Kidney glomerular epithelial cell (primary cell): Measurements from ENCODE around the gene CLCN7.
"Not testable (repeated sequence)": the region's sequence is repeated elsewhere in the genome, so short reads cannot be mapped to it uniquely, and the experiment has no call there.

Experiments
- DNase-seq: peaks from one replicate; lab custom pipeline; 2025; lab: John Stamatoyannopoulos, UW

CLCN7 gene

GRCh38 chr16:1487395-1488053 lies 12.7 kb upstream of the CLCN7 start:
- no peak for DNase-seq

GRCh38 chr16:1486551-1487390 lies 11.9 kb upstream of the CLCN7 start:
- DNase-seq: no peak

DNA sequence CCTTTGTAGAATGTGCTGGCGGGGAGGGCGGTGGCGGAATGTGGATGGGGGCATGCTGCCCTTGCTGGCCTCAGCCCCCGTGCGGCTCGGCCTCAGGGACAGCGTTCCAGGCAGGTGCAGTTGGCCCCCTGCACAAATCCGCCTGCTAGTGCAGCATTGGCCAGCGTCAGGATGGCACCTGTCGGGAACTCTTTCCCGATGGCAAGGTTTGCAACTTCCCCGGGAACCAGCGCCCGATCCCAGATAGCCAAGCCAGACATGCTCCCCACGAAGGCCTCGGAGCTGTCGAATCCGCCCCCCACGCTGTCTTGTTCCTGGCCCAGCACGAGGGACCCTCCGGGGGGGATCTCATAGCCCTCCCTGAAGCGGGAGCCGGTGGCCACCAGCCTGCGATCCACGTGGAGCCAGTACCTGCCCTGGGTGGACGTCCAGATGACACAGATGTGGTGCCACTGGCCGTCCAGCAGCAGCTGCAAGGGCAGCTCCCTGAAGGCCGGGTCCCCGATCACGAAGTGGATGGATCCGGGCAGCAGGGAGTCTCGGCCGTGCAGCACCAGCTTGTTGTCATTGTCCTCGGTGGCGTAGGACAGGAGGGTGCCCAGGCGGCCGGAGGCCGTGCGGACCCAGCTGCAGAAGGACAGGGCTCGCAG lies 11.1 kb upstream of the CLCN7 start:
- no peak for DNase-seq

DNA sequence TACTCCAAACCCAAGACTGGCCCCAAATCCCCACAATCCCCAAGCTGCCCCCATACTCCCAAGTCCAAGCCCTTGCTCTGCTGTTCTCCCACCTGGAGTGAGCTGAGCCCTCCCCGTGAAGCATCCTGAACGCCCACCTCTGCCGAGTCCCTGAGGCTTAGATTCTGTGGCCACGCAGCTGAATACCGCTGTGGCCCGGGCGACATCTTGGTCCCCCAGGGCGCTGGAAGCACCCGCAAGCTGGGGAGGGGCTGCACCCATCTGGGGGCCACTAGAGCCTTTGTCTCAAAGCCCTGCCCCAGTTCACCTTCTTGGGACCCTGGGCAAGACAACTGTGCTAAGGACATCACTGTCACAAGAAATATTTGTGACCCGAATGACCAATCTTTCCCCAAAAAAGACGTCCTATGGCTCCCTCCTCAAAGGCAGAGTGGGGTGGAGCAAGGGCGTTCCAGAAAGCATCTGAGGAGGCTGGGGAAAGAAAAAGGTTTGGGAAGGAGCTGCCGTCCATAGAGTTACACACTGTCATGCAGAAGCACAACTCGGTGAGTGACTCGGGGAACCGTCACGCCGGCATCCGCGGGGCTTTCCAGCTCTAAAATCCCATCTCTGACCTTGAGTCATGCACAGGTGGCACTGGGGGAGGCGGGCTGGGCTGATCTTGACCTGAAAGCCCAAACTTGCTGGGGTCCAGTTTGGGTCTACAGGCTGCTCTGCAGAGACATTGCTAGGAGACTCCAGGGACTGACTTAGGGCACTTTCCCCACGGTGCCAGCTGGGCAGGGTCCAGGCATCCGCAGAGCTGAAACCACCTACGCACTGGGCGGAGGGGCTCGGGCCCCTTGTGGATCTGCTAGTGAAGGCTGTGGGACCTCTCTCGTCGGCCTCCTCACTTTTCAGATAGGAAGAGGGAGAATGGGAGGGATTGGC lies 7.3 kb upstream of the CLCN7 start:
- no peak for DNase-seq

- DNase-seq: not testable (repeated sequence)
Measured at GRCh38 chr16:1478937-1479336, 4.1 kb upstream of the CLCN7 start.

DNA sequence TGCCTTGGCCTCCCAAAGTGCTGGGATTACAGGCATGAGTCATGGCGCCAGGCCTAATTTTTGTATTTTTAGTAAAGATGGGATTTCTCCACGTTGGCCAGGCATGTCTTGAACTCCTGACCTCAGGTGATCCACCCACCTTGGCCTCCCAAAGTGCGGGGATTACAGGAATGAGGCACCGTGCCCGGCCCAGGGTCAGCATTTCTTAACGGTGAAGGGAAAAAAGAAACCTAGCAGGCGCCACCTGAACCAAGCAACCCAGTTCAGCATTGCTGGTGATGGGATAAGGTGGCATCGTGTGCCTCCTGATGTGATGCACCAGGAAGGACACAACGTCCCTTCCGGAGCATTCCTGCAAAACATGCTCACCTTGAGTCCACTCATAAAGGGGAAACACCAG lies 2.2 kb upstream of the CLCN7 start:
- DNase-seq: no peak

DNA sequence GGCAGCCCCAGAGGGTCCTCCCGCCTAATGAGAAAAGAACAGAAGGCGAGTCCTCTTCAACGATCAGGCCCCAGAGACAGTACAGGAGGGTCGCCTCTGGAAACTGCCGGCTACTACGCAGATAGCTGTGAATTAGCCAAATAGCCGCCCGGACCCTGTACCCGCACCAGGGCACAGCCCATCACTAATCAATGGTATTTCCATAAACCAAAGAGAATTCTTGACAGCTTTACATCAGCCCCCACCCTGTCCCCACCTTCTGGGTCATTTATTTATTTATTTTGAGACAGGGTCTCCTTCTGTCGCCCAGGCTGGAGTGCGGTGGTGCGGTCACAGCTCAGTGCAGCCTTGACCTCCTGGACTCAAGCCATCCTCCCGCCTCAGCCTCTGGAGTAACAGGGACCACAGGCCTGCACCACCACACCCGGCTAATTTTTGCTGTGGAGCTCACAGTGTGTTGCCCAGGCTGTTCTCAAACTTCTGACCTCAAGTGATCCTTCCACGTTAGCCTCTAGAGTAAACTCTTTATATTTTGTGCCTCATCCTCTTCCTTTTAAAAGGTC lies 805 bp upstream of the CLCN7 start:
- no peak for DNase-seq

- no peak for DNase-seq
Measured at GRCh38 chr16:1474082-1474795, 589 bp downstream of the CLCN7 start.

GRCh38 chr16:1472974-1473373 lies 1.9 kb downstream of the CLCN7 start:
- DNase-seq: no peak

DNA sequence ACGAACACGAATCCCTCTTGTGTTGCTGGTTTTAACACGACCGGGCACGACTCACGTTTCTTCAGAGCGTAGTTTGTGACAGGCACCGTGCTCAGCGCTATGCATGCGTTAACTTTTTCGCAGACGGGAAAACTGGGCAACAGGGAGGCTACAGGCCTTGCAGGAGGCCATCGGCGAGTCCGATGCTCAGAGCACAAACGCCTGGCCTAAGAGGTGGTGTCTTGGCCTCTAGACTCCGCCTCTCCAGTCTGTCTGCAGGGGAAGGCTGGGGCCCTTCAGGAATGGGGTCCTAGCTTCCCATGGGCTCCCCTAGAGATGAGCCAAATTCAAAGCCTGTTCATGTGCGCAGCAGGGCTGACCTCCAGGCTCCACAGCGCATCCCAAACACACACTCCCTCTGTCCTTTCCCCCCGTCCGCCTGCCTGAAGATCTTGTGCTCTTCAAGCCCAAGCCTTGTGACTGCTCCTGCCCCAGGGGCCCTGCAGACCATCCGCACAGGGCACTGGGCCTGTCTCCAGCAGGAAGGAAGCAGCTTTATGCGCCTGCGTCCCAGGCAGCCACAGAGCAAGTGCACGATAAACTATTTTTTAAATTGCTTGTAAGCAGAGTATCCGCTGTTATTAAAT lies 3.1 kb downstream of the CLCN7 start:
- DNase-seq: no peak

- DNase-seq: no peak
Measured at GRCh38 chr16:1470481-1471251, 4.2 kb downstream of the CLCN7 start.

- DNase-seq: no peak
Measured at GRCh38 chr16:1469693-1470201, 5.1 kb downstream of the CLCN7 start.

DNA sequence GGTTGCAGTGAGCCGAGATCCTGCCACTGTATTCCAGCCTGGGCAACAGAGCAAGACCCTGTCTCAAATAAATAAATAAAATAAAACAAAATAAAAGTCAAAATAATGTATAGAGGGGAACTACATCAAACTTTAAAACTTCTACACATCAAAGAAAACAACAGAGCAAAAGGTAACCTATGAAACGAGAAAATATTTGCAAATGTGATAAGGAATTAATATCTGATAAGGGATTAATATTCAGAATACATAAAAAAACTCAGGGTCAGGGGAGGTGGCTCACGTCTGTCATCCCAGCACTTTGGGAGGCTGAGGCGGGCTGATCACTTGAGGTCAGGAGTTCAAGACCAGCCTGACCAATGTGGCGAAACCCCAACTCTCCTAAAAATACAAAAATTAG lies 5.7 kb downstream of the CLCN7 start:
- DNase-seq: not testable (repeated sequence)

- DNase-seq: no peak
Measured at GRCh38 chr16:1468426-1468810, 6.4 kb downstream of the CLCN7 start.

DNA sequence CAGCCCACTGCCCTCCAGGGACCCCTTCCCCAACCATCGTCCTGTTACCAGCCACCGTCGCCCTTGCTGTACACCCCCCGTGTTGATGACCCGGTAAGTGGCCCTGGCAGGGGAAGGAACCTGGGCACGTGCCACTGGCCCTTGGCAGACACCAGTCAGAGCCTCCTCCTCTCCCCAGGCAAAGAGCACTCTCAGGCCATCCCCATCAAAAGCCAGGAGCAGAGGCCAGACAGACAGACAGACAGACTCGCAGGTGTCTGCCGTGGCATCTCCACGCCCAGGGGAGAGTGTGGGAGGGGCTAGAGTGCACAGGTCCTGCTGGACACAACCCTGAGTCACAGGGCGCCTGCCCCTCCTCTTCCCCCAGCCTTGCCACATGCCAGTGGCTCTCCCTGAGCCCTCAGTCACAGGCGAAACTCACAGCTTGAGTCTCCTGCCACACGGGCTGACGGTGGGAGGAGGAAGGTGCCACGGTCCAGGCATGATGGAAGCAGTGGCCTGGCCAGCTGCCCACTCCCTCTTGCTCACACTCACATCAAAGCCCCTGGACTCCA lies 7.8 kb downstream of the CLCN7 start:
- DNase-seq: no peak

DNA sequence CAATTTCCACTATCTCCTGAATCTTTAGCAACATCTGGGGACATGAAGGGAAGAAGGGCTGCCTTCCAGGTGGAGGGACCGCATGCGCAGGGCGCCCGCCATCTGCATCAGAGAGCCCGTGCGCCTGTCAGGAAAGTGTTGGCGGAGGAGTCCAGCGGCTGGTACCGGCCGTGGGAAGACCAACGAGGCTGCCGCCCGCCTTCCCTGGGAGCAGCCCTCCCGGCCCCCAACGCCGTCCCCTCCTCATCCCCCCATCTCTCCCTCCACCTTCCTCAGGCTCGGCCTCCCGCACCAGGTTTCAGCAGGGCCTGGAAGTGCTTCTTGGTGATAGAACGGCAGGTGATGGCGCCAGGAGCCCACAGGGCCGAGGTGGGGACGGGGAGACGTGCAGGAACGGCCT lies 8.8 kb downstream of the CLCN7 start:
- DNase-seq: no peak

- no peak for DNase-seq
Measured at GRCh38 chr16:1465567-1465915, 9.3 kb downstream of the CLCN7 start.

DNA sequence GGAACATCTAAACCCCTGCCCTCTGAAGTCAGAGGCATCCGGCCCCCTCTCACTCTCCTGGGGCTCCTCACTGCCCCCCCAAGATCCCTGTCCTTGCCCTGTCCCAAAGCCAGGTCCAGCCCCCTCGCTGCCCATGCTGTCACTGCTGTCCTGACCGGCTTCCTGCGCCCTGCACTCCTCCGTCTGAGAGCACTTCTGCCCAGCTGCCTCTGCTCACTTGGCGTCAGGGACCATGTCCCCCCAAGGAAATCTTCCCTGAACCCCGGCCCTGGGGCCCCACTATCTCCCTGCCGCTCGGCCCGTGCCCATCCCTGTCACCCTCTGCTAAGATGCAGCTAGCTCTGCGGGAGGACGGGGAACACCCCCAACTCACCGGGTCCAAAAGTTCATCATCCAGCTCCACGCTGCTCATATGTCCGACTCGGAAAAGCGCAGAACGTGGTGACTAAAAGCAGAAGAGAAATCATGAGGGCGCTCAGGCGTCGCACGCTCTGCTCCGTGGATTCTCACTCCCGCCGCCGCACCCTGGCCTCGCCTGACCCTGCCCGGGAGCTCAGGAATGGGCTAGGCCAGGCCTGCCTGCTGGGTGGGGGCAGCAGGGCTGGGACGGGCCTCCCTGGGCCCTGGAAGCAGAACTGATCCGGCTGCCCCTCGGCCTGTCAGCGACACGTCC lies 9.8 kb downstream of the CLCN7 start:
- no peak for DNase-seq
